ENCODE data around the gene ZNF609. TPM values are rescaled to one million over a fixed set of nuclear protein-coding genes. Genes with fewer than 3 reads are reported as not detected.

Gene ZNF609
- total RNA-seq, 1 experiment from 2014 or later = 17.7 TPM

GRCh38 chr15:64502551-64502950 is 42.2 kb downstream of the ZNF609 start:
- Histone ChIP-seq H3K4me1 (replicated peaks) (0 out of 2 replicates have a peak, but pooled peaks cover 3% of the 10 kb centered on the region), H3K4me3 (no peak overlapping the region), H3K27ac (no peak overlapping the region), H3K27me3 (replicated peaks) (no peaks in the 10 kb centered on the region), H3K9me3 (replicated peaks) (no peaks in the 10 kb centered on the region), H3K36me3 (peaks cover 64% of the 10 kb centered on the region)
- DNase-seq (ENCODE audit: low read depth in 1 of 2, low spot score in 2 of 2) = no peak

DNA sequence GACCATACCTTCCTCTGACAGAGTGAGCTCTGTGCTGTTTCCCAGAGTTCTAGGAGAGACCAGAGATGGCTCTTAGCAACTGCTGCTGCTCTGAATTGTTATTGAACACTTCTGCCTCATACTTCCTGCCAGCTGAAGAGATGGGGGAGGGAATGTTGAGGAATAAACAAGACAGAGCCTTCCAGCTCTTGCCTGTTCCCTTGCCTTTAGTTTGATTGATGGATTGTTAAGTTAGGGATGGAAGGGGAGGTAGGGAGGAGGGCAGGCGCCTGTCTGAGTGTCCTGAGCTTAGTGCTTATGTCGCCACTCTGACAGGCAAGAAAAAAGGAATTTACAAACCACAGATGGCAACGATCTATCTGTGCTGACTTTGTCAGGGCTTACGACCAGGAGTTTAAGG is 42.8 kb downstream of the ZNF609 start:
- Histone ChIP-seq H3K4me3 (no peak overlapping the region), H3K27me3 (replicated peaks) (no peaks in the 10 kb centered on the region)
- no peak for DNase-seq (ENCODE audit: low read depth in 1 of 2, low spot score in 2 of 2)

GRCh38 chr15:64503640-64504039 is 43.3 kb downstream of the ZNF609 start:
- H3K4me3 ChIP-seq = no peak overlapping the region
- DNase-seq (ENCODE audit: low read depth in 1 of 2, low spot score in 2 of 2) = no peak
- H3K36me3 ChIP-seq = peaks cover 61% of the 10 kb centered on the region
- H3K9me3 ChIP-seq (replicated peaks) = no peaks in the 10 kb centered on the region
- H3K4me1 ChIP-seq (replicated peaks) = 0 out of 2 replicates have a peak, but pooled peaks cover 3% of the 10 kb centered on the region
- H3K27ac ChIP-seq = no peak overlapping the region
- no peaks in the 10 kb centered on the region for H3K27me3 ChIP-seq (replicated peaks)

More for the DNA sequence above, 42.8 kb downstream of the ZNF609 start:
- Histone ChIP-seq H3K9me3 (replicated peaks) (no peaks in the 10 kb centered on the region), H3K36me3 (peaks cover 64% of the 10 kb centered on the region), H3K4me1 (replicated peaks) (0 out of 2 replicates have a peak, but pooled peaks cover 3% of the 10 kb centered on the region), H3K27ac (no peak overlapping the region)

DNA sequence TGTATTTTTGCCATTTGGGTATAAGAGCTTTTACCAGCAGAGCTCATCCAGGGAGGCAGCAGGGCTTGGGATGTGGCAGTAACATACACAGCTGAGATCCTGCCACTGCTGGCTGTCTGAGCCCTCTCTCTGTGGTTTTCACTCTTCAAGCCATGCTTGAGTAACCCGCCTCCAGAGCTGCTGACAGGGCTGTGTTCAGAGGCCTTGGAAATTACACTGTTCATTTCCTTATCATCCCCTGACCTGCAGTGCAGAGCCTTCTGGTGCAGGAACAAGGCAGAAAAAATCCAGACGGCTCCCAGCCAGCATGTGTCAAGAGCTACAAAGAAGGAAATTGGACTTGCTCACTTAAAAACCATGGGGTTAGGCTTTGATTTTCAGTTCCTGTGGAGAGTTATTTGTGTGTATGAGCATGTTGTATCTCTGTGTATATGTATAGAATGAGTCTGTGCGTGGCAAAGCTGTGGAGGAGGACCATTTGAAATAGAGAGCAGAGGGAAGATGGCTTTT is 47.0 kb downstream of the ZNF609 start:
- Histone ChIP-seq H3K9me3 (replicated peaks) (no peaks in the 10 kb centered on the region), H3K27me3 (replicated peaks) (no peaks in the 10 kb centered on the region), H3K36me3 (peaks cover 27% of the 10 kb centered on the region), H3K27ac (no peak overlapping the region), H3K4me1 (replicated peaks) (0 out of 2 replicates have a peak, but pooled peaks cover 3% of the 10 kb centered on the region), H3K4me3 (no peak overlapping the region)
- no peak for DNase-seq (ENCODE audit: low read depth in 1 of 2, low spot score in 2 of 2)

DNA sequence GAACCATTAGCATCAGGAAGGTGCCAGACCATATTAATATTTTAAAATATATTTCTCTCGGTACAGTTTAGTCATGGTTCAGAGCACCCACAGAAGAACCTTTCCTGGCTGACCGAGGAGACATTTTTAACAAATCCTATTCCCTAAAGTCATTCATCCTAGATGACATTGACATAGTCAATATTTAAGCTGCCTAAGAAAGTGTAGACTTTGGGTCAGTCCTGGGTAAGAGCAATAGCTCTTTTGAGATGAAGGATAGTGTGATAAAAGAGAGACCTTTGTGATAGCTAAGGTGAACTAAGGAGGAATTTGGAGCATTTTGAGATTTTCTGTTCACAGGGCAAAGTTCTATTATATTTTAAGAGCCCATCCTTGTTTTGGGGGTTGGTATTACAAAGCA is 47.5 kb downstream of the ZNF609 start:
- H3K4me1 ChIP-seq (replicated peaks) = 0 out of 2 replicates have a peak, but pooled peaks cover 3% of the 10 kb centered on the region
- no peaks in the 10 kb centered on the region for H3K9me3 ChIP-seq (replicated peaks)
- DNase-seq (ENCODE audit: low read depth in 1 of 2, low spot score in 2 of 2) = no peak
- H3K4me3 ChIP-seq = no peak overlapping the region
- no peak overlapping the region for H3K27ac ChIP-seq
- H3K27me3 ChIP-seq (replicated peaks) = no peaks in the 10 kb centered on the region
- H3K36me3 ChIP-seq = peaks cover 25% of the 10 kb centered on the region

DNA sequence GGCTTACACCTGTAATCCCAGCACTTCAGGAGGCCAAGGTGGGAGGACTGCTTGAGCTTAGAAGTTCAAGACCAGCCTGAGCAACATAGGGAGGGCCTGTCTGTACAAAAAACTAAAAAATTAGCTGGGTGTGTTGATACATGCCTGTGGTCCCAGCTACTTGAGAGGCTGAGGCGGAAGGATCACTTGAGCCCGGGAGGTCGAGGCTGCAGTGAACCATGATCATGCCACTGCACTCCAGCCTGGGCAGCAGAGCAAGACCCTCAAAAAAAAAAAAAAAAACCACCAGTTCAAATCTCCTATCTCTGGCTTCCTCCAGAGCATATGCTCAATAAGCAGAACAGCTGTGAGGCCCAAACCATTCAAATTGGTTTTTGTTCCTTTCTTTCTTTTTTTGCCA is 53.4 kb downstream of the ZNF609 start:
- DNase-seq (ENCODE audit: low read depth in 1 of 2, low spot score in 2 of 2) = no peak
- no peaks in the 10 kb centered on the region for H3K27me3 ChIP-seq (replicated peaks)

GRCh38 chr15:64515196-64515595 is 54.8 kb downstream of the ZNF609 start:
- Histone ChIP-seq H3K27ac (no peak overlapping the region), H3K27me3 (replicated peaks) (no peaks in the 10 kb centered on the region), H3K36me3 (peaks cover 17% of the 10 kb centered on the region; the same call in 1 of the 2 replicates), H3K4me1 (replicated peaks) (no peaks in the 10 kb centered on the region), H3K9me3 (replicated peaks) (no peaks in the 10 kb centered on the region), H3K4me3 (no peak overlapping the region)
- no peak for DNase-seq (ENCODE audit: low read depth in 1 of 2, low spot score in 2 of 2)

More for the DNA sequence above, 53.4 kb downstream of the ZNF609 start:
- Histone ChIP-seq H3K9me3 (replicated peaks) (no peaks in the 10 kb centered on the region), H3K27ac (no peak overlapping the region), H3K36me3 (peaks cover 17% of the 10 kb centered on the region; the same call in 1 of the 2 replicates), H3K4me1 (replicated peaks) (no peaks in the 10 kb centered on the region), H3K4me3 (no peak overlapping the region)

- Histone ChIP-seq H3K4me3 (no peak overlapping the region), H3K36me3 (peaks cover 14% of the 10 kb centered on the region; the same call in 1 of the 2 replicates), H3K27me3 (replicated peaks) (no peaks in the 10 kb centered on the region), H3K9me3 (replicated peaks) (no peaks in the 10 kb centered on the region), H3K27ac (no peak overlapping the region), H3K4me1 (replicated peaks) (no peaks in the 10 kb centered on the region)
- DNase-seq (ENCODE audit: low read depth in 1 of 2, low spot score in 2 of 2) = no peak
These were observed 55.4 kb downstream of the ZNF609 start for GRCh38 chr15:64515825-64516224.

DNA sequence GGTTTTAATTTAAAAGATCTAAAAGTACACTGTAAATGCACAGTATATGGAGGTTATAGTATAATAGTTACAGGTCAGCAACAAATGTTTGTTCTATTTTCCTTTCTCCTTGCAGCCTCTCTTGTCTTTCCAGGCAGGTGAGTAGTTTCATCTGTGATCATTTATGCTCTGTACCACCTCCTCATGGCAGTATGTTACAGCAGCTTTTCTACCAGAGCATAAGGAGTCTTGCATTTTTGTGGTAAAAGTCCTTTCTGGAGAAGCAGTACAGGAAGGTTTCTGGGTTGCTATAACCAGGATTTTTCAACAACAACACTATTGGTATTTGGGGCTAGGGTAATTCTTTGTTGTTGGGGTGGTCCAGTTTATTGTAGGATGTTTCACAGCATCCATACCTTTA is 59.5 kb downstream of the ZNF609 start:
- no peak for DNase-seq (ENCODE audit: low read depth in 1 of 2, low spot score in 2 of 2)
- Histone ChIP-seq H3K27ac (no peak overlapping the region), H3K9me3 (replicated peaks) (no peaks in the 10 kb centered on the region; the same call in 1 of the 2 replicates)

DNA sequence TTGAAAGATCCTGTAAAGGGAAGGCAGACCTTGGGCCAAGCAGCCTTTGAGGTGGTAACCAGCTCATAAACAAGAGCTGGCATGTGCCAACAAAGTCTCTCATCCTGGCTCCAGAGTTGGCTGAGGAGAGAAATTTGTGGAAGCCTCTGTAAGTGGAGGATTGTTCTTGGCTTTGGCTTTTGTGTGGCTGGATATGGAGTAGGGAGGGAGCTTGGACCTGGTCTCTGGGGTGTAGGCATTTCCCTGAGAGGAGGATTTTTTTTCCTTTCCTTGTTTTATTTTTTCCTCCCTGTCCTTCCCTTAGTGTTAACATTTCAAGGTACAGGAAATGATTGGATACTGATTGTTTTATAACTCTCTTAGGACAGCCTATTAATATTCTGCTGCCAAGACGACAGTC is 60.8 kb downstream of the ZNF609 start:
- DNase-seq (ENCODE audit: low read depth in 1 of 2, low spot score in 2 of 2) = no peak
- H3K9me3 ChIP-seq (replicated peaks) = no peaks in the 10 kb centered on the region; the same call in 1 of the 2 replicates
- peaks cover 14% of the 10 kb centered on the region; the same call in 1 of the 2 replicates for H3K36me3 ChIP-seq
- H3K27me3 ChIP-seq (replicated peaks) = no peaks in the 10 kb centered on the region
- no peak overlapping the region for H3K4me3 ChIP-seq
- peaks cover 16% of the 10 kb centered on the region for H3K4me1 ChIP-seq (replicated peaks)
- no peak overlapping the region for H3K27ac ChIP-seq

More for the DNA sequence above, 59.5 kb downstream of the ZNF609 start:
- H3K27me3 ChIP-seq (replicated peaks) = no peaks in the 10 kb centered on the region
- H3K4me3 ChIP-seq = no peak overlapping the region
- peaks cover 16% of the 10 kb centered on the region for H3K4me1 ChIP-seq (replicated peaks)
- H3K36me3 ChIP-seq = peaks cover 14% of the 10 kb centered on the region; the same call in 1 of the 2 replicates

DNA sequence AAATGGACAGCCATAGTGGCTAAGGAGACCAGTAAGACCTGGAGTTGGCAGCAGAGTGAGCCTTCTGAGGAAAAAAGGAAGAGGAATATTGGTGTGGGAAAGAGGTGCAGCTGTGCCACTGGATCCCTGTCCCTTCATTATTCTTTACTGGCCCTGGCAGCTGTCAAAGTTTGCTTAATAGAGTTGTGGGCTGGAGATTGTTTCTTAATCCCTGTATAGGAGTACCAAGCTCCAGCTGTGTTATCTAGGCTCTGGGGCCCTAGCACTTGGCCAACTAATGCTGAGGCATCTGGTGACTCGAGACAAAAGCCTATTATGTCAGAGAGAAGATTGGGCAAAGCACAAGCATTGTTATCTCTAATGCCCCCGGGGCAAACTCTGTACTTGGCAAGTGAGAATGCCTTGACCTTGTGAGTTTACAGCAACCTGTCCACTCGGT is 61.4 kb downstream of the ZNF609 start:
- H3K27me3 ChIP-seq (replicated peaks) = no peaks in the 10 kb centered on the region
- DNase-seq (ENCODE audit: low read depth in 1 of 2, low spot score in 2 of 2) = peak in 1 of 2 experiments; percentile 27
- H3K9me3 ChIP-seq (replicated peaks) = no peaks in the 10 kb centered on the region; the same call in 1 of the 2 replicates
- H3K4me3 ChIP-seq = no peak overlapping the region
- H3K36me3 ChIP-seq = peaks cover 12% of the 10 kb centered on the region; the same call in 1 of the 2 replicates
- H3K27ac ChIP-seq = no peak overlapping the region
- H3K4me1 ChIP-seq (replicated peaks) = peaks cover 16% of the 10 kb centered on the region

GRCh38 chr15:64522226-64522823 is 61.9 kb downstream of the ZNF609 start:
- no peak overlapping the region for H3K27ac ChIP-seq
- no peak overlapping the region for H3K4me3 ChIP-seq
- no peaks in the 10 kb centered on the region; the same call in 1 of the 2 replicates for H3K9me3 ChIP-seq (replicated peaks)
- no peak for DNase-seq (ENCODE audit: low read depth in 1 of 2, low spot score in 2 of 2)
- H3K4me1 ChIP-seq (replicated peaks) = peaks cover 17% of the 10 kb centered on the region
- H3K27me3 ChIP-seq (replicated peaks) = no peaks in the 10 kb centered on the region
- H3K36me3 ChIP-seq = peaks cover 9% of the 10 kb centered on the region; the same call in 1 of the 2 replicates

- H3K4me1 ChIP-seq (replicated peaks) = peaks cover 22% of the 10 kb centered on the region
- no peak for DNase-seq (ENCODE audit: low read depth in 1 of 2, low spot score in 2 of 2)
- peaks cover 4% of the 10 kb centered on the region for H3K36me3 ChIP-seq
- H3K4me3 ChIP-seq = no peak overlapping the region
- H3K27me3 ChIP-seq (replicated peaks) = no peaks in the 10 kb centered on the region
- H3K9me3 ChIP-seq (replicated peaks) = no peaks in the 10 kb centered on the region; the same call in 1 of the 2 replicates
- no peak overlapping the region for H3K27ac ChIP-seq
These were observed 62.9 kb downstream of the ZNF609 start for GRCh38 chr15:64523240-64523639.

GRCh38 chr15:64524778-64525177 is 64.4 kb downstream of the ZNF609 start:
- H3K27ac ChIP-seq = no peak overlapping the region
- H3K4me3 ChIP-seq = no peak overlapping the region
- H3K9me3 ChIP-seq (replicated peaks) = no peaks in the 10 kb centered on the region; the same call in 1 of the 2 replicates
- H3K27me3 ChIP-seq (replicated peaks) = no peaks in the 10 kb centered on the region
- peaks cover 22% of the 10 kb centered on the region for H3K4me1 ChIP-seq (replicated peaks)
- no peak for DNase-seq (ENCODE audit: low read depth in 1 of 2, low spot score in 2 of 2)
- no peaks in the 10 kb centered on the region; the same call in 1 of the 2 replicates for H3K36me3 ChIP-seq

Measured in SJSA1 (cell line).